WTC11 (cell line): Measurements from ENCODE around the gene NTSR1.

Source experiments
- GABPB1 ChIP-seq: sonication (generic); formaldehyde crosslinking; IDR thresholded peaks from 2 replicates; pipeline ENCODE4 v1.8.1; 2023; ENCODE audit warnings: mild to moderate bottlenecking, missing genetic modification reagents
- TF ChIP-seq, protein P1 (sequence below): fragments of 200-600 bp; IDR thresholded peaks from 2 replicates; pipeline ENCODE4 v1.8.0; 2022; ENCODE audit warnings: antibody characterized with exemption
- TF ChIP-seq, protein P2 (sequence below): sonication (generic); formaldehyde crosslinking; IDR thresholded peaks from 2 replicates; pipeline ENCODE4 v1.8.0; 2022; ENCODE audit warnings: missing genetic modification reagents

DNA sequence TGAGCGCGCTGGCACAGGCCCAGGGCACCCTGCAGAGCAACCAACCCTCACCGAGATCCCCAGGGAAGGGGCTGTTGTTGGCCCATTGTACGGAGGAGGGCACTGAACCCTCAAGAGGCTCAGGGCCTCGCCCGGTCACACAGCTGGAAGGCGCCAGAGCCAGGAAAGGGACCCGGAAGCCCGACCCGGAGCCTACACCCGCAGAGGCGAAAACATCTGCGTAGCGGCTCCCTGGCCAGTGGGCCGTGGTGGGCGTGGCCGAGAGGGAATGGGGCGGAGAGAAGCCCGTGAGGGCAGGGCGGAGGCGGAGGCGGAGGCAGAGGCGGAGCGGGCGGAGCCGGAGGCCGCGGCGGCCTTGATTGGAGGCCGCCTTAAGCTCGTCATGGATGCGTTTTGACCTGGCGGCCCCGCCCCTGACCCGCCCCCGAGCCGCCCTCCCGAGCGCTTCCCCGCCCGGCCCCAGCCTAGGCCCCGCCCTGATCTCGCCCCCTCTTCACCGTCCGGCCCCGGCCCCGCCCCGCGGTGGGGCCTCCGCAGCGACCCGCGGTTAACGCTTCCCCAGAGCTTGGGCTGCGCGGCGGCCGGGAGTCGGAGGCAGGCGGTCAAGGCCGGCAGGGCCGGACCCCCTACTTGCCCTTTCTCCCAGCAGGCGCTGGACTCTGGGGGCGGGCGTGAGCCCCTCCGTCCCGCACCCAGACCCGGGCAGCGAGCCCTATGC is 85.5 kb downstream of the NTSR1 start:
- peak; percentile 10; the same call in 1 of the 2 replicates for TF ChIP-seq GABPB1 (CRISPR knock-in tag)
- TF ChIP-seq, protein P1, sequence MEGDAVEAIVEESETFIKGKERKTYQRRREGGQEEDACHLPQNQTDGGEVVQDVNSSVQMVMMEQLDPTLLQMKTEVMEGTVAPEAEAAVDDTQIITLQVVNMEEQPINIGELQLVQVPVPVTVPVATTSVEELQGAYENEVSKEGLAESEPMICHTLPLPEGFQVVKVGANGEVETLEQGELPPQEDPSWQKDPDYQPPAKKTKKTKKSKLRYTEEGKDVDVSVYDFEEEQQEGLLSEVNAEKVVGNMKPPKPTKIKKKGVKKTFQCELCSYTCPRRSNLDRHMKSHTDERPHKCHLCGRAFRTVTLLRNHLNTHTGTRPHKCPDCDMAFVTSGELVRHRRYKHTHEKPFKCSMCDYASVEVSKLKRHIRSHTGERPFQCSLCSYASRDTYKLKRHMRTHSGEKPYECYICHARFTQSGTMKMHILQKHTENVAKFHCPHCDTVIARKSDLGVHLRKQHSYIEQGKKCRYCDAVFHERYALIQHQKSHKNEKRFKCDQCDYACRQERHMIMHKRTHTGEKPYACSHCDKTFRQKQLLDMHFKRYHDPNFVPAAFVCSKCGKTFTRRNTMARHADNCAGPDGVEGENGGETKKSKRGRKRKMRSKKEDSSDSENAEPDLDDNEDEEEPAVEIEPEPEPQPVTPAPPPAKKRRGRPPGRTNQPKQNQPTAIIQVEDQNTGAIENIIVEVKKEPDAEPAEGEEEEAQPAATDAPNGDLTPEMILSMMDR: no peak
- TF ChIP-seq, protein P2, sequence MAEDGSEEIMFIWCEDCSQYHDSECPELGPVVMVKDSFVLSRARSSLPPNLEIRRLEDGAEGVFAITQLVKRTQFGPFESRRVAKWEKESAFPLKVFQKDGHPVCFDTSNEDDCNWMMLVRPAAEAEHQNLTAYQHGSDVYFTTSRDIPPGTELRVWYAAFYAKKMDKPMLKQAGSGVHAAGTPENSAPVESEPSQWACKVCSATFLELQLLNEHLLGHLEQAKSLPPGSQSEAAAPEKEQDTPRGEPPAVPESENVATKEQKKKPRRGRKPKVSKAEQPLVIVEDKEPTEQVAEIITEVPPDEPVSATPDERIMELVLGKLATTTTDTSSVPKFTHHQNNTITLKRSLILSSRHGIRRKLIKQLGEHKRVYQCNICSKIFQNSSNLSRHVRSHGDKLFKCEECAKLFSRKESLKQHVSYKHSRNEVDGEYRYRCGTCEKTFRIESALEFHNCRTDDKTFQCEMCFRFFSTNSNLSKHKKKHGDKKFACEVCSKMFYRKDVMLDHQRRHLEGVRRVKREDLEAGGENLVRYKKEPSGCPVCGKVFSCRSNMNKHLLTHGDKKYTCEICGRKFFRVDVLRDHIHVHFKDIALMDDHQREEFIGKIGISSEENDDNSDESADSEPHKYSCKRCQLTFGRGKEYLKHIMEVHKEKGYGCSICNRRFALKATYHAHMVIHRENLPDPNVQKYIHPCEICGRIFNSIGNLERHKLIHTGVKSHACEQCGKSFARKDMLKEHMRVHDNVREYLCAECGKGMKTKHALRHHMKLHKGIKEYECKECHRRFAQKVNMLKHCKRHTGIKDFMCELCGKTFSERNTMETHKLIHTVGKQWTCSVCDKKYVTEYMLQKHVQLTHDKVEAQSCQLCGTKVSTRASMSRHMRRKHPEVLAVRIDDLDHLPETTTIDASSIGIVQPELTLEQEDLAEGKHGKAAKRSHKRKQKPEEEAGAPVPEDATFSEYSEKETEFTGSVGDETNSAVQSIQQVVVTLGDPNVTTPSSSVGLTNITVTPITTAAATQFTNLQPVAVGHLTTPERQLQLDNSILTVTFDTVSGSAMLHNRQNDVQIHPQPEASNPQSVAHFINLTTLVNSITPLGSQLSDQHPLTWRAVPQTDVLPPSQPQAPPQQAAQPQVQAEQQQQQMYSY: no peak
